SU-DHL-6 (cell line): Measurements from ENCODE around the gene FITM1.

ENCODE experiments used
- H2AFZ ChIP-seq: fragments of 200-600 bp; sonication (generic); 2 replicates; pipeline ENCODE4 v1.6.1; 2014; ENCODE audit warnings: low read depth, mild to moderate bottlenecking, moderate library complexity, mixed read lengths, antibody characterized with exemption, low read length; ENCODE audit not compliant: severe bottlenecking
- H3F3A ChIP-seq: fragments of 200-600 bp; shearing (Covaris generic); 2 replicates; pipeline ENCODE4 v1.6.0; 2016; ENCODE audit warnings: antibody characterized with exemption, mild to moderate bottlenecking; ENCODE audit not compliant: insufficient read depth
- H3K27ac ChIP-seq: fragments of 200-600 bp; sonication (generic); 2 replicates; pipeline ENCODE4 v1.5.1; 2016; ENCODE audit warnings: low read depth, mild to moderate bottlenecking, low read length, moderate library complexity, mixed read lengths
- H3K27me3 ChIP-seq: fragments of 200-600 bp; sonication (generic), shearing (Covaris generic); 2 replicates; pipeline ENCODE4 v1.6.0; 2014; ENCODE audit warnings: mild to moderate bottlenecking, low read length
- H3K36me3 ChIP-seq: fragments of 200-600 bp; sonication (generic); 2 replicates; pipeline ENCODE4 v1.6.1; 2014; ENCODE audit warnings: mild to moderate bottlenecking, low read length, mixed read lengths
- H3K4me2 ChIP-seq: fragments of 300-600, 200-600 bp; shearing (Covaris generic), sonication (generic); 2 replicates; pipeline ENCODE4 v1.6.0; 2014; ENCODE audit warnings: low read length, low read depth, mild to moderate bottlenecking; ENCODE audit not compliant: poor library complexity, severe bottlenecking
- H3K4me3 ChIP-seq: fragments of 200-600 bp; sonication (generic); 2 replicates; pipeline ENCODE4 v1.5.1; 2014; ENCODE audit warnings: antibody characterized with exemption, low read length, mild to moderate bottlenecking, mixed read lengths; ENCODE audit not compliant: insufficient read depth, poor library complexity, severe bottlenecking
- H3K79me2 ChIP-seq: fragments of 200-600 bp; sonication (generic); 2 replicates; pipeline ENCODE4 v1.6.1; 2014; ENCODE audit warnings: mild to moderate bottlenecking, low read length, moderate library complexity; ENCODE audit not compliant: insufficient read depth
- H3K9ac ChIP-seq: fragments of 200-600 bp; sonication (generic); 2 replicates; pipeline ENCODE4 v1.7.0; 2014; ENCODE audit warnings: mild to moderate bottlenecking, low read length
- H3K9me2 ChIP-seq: fragments of 200-600 bp; sonication (generic); replicated peaks from 2 replicates; pipeline ENCODE4 v1.6.1; 2014; ENCODE audit warnings: low read length; ENCODE audit not compliant: insufficient read depth
- H3K9me3 ChIP-seq: fragments of 200-600 bp; sonication (generic); 2 replicates; pipeline ENCODE4 v1.6.1; 2014; ENCODE audit warnings: low read length, mixed read lengths; ENCODE audit not compliant: insufficient read depth
- H4K20me1 ChIP-seq: fragments of 200-600 bp; sonication (generic); 2 replicates; pipeline ENCODE4 v1.6.1; 2014; ENCODE audit warnings: low read depth, mild to moderate bottlenecking, antibody characterized with exemption, low read length, moderate library complexity, mixed read lengths
- EZH2phosphoT487 ChIP-seq: fragments of 200-600 bp; sonication (generic), shearing (Covaris generic); conservative IDR thresholded peaks from 2 replicates; pipeline ENCODE4 v1.6.1; 2018; ENCODE audit warnings: mild to moderate bottlenecking, antibody characterized with exemption, low read length, moderate library complexity, mixed read lengths
- TF ChIP-seq, protein P1 (sequence below): fragments of 200-600 bp; sonication (generic); IDR thresholded peaks from one replicate; pipeline ENCODE4 v1.5.1; 2017; ENCODE audit warnings: antibody characterized with exemption, mild to moderate bottlenecking, low read length, moderate library complexity; ENCODE audit not compliant: insufficient read depth, poor library complexity, severe bottlenecking

Gene FITM1

DNA sequence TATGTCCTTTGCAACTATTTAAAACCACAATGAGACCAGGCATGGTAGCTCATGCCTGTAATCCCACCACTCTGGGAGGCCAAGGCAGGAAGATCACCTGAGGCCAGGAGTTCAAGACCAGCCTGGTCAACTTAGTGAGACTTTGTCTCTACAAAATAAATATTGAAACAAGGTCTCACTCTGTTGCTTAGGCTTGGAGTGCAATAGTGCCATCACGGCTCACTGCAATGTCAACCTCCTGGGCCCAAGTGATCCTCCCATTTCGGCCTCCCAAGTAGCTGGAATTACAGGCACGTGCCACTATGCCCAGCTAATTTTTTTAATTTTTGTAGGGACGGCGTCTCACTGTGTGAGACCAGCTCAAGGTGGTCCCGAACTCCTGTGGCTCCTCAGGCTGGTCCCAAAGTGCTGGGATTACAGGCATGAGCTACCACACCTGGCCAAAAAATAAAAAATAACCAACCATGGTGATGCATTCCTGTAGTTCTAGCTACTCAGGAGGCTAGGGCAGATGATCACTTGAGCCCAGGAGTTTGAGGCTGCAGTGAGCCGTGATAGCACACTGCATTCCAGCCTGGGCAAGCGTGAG is 955 bp upstream of the FITM1 start:
- no peak overlapping the region for H3K4me3 ChIP-seq
- H3K79me2 ChIP-seq: no peaks in the 10 kb centered on the region
- TF ChIP-seq, protein P1, sequence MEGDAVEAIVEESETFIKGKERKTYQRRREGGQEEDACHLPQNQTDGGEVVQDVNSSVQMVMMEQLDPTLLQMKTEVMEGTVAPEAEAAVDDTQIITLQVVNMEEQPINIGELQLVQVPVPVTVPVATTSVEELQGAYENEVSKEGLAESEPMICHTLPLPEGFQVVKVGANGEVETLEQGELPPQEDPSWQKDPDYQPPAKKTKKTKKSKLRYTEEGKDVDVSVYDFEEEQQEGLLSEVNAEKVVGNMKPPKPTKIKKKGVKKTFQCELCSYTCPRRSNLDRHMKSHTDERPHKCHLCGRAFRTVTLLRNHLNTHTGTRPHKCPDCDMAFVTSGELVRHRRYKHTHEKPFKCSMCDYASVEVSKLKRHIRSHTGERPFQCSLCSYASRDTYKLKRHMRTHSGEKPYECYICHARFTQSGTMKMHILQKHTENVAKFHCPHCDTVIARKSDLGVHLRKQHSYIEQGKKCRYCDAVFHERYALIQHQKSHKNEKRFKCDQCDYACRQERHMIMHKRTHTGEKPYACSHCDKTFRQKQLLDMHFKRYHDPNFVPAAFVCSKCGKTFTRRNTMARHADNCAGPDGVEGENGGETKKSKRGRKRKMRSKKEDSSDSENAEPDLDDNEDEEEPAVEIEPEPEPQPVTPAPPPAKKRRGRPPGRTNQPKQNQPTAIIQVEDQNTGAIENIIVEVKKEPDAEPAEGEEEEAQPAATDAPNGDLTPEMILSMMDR: no peak
- TF ChIP-seq EZH2phosphoT487: no peak
- H3K9ac ChIP-seq: no peak overlapping the region
- no peaks in the 10 kb centered on the region; the same call in 1 of the 2 replicates for H3F3A ChIP-seq
- H3K4me2 ChIP-seq: no peak overlapping the region
- H3K9me3 ChIP-seq: no peaks in the 10 kb centered on the region
- H3K36me3 ChIP-seq: no peaks in the 10 kb centered on the region
- no peaks in the 10 kb centered on the region for H4K20me1 ChIP-seq
- H3K27me3 ChIP-seq: no peaks in the 10 kb centered on the region
- H3K27ac ChIP-seq: no peak overlapping the region
- no peaks in the 10 kb centered on the region for H3K9me2 ChIP-seq
- H2AFZ ChIP-seq: no peak overlapping the region

DNA sequence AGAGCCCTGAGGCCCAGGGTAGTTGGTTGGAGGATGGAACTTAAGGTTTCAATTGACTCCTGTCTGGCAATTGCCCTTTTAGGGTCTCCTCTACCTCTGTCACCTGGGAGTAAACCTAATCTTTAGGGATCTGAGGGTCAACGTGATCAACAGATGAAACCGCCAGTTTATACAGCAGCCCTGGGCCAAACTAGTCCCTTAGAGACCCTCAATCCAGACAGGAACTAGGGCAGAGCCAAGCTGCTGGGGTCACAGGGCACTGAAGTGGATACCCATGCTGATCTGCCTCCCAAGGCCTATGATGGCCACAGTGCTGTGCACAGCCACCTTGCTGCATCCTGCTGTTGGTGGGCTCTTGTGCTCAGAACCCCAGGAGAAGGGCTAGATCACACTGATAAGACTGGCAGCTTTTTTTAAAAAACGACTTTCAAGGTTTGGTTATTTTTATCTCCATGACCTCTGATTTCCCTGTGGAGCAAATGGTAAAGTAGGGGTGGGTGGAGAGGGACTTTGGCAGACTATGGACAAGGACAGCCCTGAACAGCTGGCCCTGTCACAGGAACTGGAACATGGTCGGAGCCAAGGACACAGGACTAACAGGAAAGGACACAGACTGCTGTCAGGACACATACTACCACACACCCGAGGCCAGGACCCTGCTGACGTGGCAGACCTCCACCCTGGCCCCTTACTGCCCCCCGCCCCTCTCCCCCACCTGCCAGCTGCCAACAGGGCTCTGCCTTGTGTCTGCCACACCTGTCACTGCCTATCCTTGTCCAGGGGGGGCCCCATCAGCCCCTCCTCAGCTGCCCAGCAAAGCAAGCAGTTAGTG is 474 bp downstream of the FITM1 start:
- no peaks in the 10 kb centered on the region for H3K9me3 ChIP-seq
- H3K4me3 ChIP-seq: no peak overlapping the region
- H3K9ac ChIP-seq: no peak overlapping the region
- H3K9me2 ChIP-seq: no peaks in the 10 kb centered on the region
- no peak overlapping the region for H3K4me2 ChIP-seq
- H3K27me3 ChIP-seq: no peaks in the 10 kb centered on the region
- H3K36me3 ChIP-seq: no peaks in the 10 kb centered on the region
- H3F3A ChIP-seq: peaks cover 5% of the 10 kb centered on the region
- H4K20me1 ChIP-seq: no peaks in the 10 kb centered on the region
- no peak overlapping the region for H3K27ac ChIP-seq
- no peaks in the 10 kb centered on the region for H3K79me2 ChIP-seq
- no peak for TF ChIP-seq EZH2phosphoT487
- TF ChIP-seq, protein P1: no peak
- no peak overlapping the region for H2AFZ ChIP-seq

DNA sequence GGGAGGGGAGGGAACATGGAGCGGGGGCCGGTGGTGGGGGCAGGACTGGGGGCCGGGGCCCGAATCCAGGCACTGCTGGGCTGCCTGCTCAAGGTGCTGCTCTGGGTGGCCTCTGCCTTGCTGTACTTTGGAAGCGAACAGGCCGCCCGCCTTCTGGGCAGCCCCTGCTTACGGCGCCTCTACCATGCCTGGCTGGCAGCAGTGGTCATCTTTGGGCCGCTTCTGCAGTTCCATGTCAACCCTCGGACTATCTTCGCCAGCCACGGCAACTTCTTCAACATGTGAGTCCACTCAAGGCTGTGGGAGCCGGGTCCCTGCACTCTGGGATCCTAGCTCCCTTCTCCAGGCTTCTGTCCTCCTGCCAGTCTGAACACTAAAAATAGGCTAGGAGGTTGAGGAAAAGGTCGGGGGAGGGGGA is 1.1 kb downstream of the FITM1 start:
- H3K9ac ChIP-seq: no peak overlapping the region
- H3K4me3 ChIP-seq: no peak overlapping the region
- H3F3A ChIP-seq: peaks cover 6% of the 10 kb centered on the region
- H3K9me3 ChIP-seq: no peaks in the 10 kb centered on the region
- no peaks in the 10 kb centered on the region for H3K79me2 ChIP-seq
- H4K20me1 ChIP-seq: no peaks in the 10 kb centered on the region
- H2AFZ ChIP-seq: no peak overlapping the region
- no peaks in the 10 kb centered on the region for H3K9me2 ChIP-seq
- no peak overlapping the region for H3K27ac ChIP-seq
- H3K36me3 ChIP-seq: no peaks in the 10 kb centered on the region
- H3K4me2 ChIP-seq: no peak overlapping the region
- H3K27me3 ChIP-seq: no peaks in the 10 kb centered on the region
- no peak for TF ChIP-seq EZH2phosphoT487
- TF ChIP-seq, protein P1: no peak
